Endothelial cell of umbilical vein (primary cell): Measurements from ENCODE around the gene ENGASE. TPM values are rescaled to one million over a fixed set of nuclear protein-coding genes. Genes with fewer than 3 reads are reported as not detected.

ENCODE experiments used
- BruUV-seq: library from RNA; stranded (reverse); fragments of 400-500 nt; replicated peaks from 2 replicates; lab custom pipeline; 2021; lab: Mats Ljungman, UMichigan
- CTCF ChIA-PET: fragments of 300-600, 350-600 bp; sonication (Branson Sonifier 250); formaldehyde crosslinking; loops from one replicate; lab custom pipeline; 2021; ENCODE audit warnings: antibody characterized with exemption, inconsistent platforms; lab: Charles Lee
- POLR2A ChIA-PET: fragments of 300-600, 350-600 bp; sonication (Branson Sonifier 250); formaldehyde crosslinking; loops from one replicate; lab custom pipeline; 2021; ENCODE audit warnings: antibody characterized with exemption, inconsistent platforms; lab: Charles Lee
- DNase-seq: peaks from one replicate; pipeline ENCODE4 v3.0.0-alpha.2; 2011; ENCODE audit warnings: low read depth, low spot score
- FAIRE-seq: peaks from 2 replicates; lab custom pipeline; 2011; peaks lifted over from hg19 to GRCh38; lab: Jason Lieb, UNC
- H2AFZ ChIP-seq: 2 replicates; pipeline ENCODE4 v1.6.0; 2012; ENCODE audit warnings: low read depth, low read length, control low read depth, inconsistent platforms
- H3K27ac ChIP-seq: 2 replicates; pipeline ENCODE4 v1.5.1; 2011; ENCODE audit warnings: low read depth, mild to moderate bottlenecking, control low read depth, low read length, moderate library complexity; ENCODE audit not compliant: insufficient read depth
- H3K27me3 ChIP-seq, 2 experiments: 2 replicates each; pipeline versions ENCODE4 v1.6.0 to v1.6.1; 2011; ENCODE audit warnings: low read length in 2 of 2, mixed read lengths in 1 of 2; ENCODE audit not compliant: control insufficient read depth in 2 of 2, insufficient read depth in 2 of 2
- H3K36me3 ChIP-seq, 2 experiments: 2 replicates in 1 of 2; 3 replicates in 1 of 2; pipeline ENCODE4 v1.5.1; 2011; ENCODE audit warnings: low read length in 2 of 2, mild to moderate bottlenecking in 1 of 2, moderate library complexity in 1 of 2; ENCODE audit not compliant: control insufficient read depth in 2 of 2, insufficient read depth in 2 of 2; ENCODE audit errors: extremely low read depth in 1 of 2
- H3K4me1 ChIP-seq: 3 replicates; pipeline ENCODE4 v1.5.1; 2011; ENCODE audit warnings: mild to moderate bottlenecking, low read length; ENCODE audit not compliant: control insufficient read depth, insufficient read depth; ENCODE audit errors: extremely low read depth
- H3K4me2 ChIP-seq: 2 replicates; pipeline ENCODE4 v1.6.1; 2011; ENCODE audit warnings: low read length, control low read depth, mixed read lengths; ENCODE audit not compliant: insufficient read depth
- H3K4me3 ChIP-seq, 3 experiments: fragments of 200-600 bp in 1 of 3; sonication (generic), shearing (Covaris generic) in 1 of 3; replicated peaks in 1 of 3; 2 replicates each; pipeline ENCODE4 v1.5.1; 2011 to 2016; ENCODE audit warnings: control low read depth in 3 of 3, low read length in 3 of 3, mild to moderate bottlenecking in 2 of 3, inconsistent platforms in 1 of 3, low read depth in 1 of 3, moderate library complexity in 1 of 3; ENCODE audit not compliant: insufficient read depth in 1 of 3
- H3K79me2 ChIP-seq: 2 replicates; pipeline ENCODE4 v1.6.0; 2012; ENCODE audit warnings: low read length, inconsistent platforms; ENCODE audit not compliant: control insufficient read depth, insufficient read depth
- H3K9ac ChIP-seq: replicated peaks from 2 replicates; pipeline ENCODE3; 2011; ENCODE audit warnings: low read length, control low read depth; ENCODE audit not compliant: insufficient read depth; ENCODE audit errors: extremely low read depth
- H3K9me1 ChIP-seq: replicated peaks from 3 replicates; pipeline ENCODE4 v1.6.0; 2011; ENCODE audit warnings: mild to moderate bottlenecking, low read length; ENCODE audit not compliant: control insufficient read depth, insufficient read depth; ENCODE audit errors: extremely low read depth
- H3K9me3 ChIP-seq: replicated peaks from 2 replicates; pipeline ENCODE4 v1.5.1; 2012; ENCODE audit warnings: low read length, inconsistent platforms; ENCODE audit not compliant: control insufficient read depth, insufficient read depth
- H4K20me1 ChIP-seq: replicated peaks from 2 replicates; pipeline ENCODE3; 2011; ENCODE audit warnings: mild to moderate bottlenecking, low read length; ENCODE audit not compliant: control insufficient read depth, insufficient read depth; ENCODE audit errors: extremely low read depth
- EZH2 ChIP-seq: IDR thresholded peaks from 2 replicates; pipeline ENCODE4 v1.6.1; 2012; ENCODE audit warnings: borderline replicate concordance, low read depth, mild to moderate bottlenecking, moderate library complexity, low read length, inconsistent platforms; ENCODE audit not compliant: severe bottlenecking
- FOS ChIP-seq: IDR thresholded peaks from 2 replicates; pipeline ENCODE4 v1.6.1; 2011; ENCODE audit warnings: mild to moderate bottlenecking, low read length, moderate library complexity, borderline replicate concordance; ENCODE audit not compliant: insufficient read depth
- GATA2 ChIP-seq: IDR thresholded peaks from 2 replicates; pipeline ENCODE4 v1.7.0; 2011; ENCODE audit warnings: low read depth, mild to moderate bottlenecking, moderate library complexity, mixed read lengths, low read length; ENCODE audit not compliant: insufficient read length, insufficient read depth
- JUN ChIP-seq: IDR thresholded peaks from 2 replicates; pipeline ENCODE4 v1.6.1; 2011; ENCODE audit warnings: borderline replicate concordance, low read depth; ENCODE audit not compliant: insufficient read length, insufficient read depth
- MAX ChIP-seq: IDR thresholded peaks from 2 replicates; pipeline ENCODE4 v1.6.1; 2011; ENCODE audit not compliant: insufficient read depth, insufficient read length
- MYC ChIP-seq: IDR thresholded peaks from one replicate; pipeline ENCODE4 v1.6.1; 2011; ENCODE audit warnings: mild to moderate bottlenecking, low read depth, low read length
- POLR2A ChIP-seq: IDR thresholded peaks from 2 replicates; pipeline ENCODE4 v1.6.1; 2012; ENCODE audit warnings: low read depth, mild to moderate bottlenecking, control low read depth, low read length
- POLR2AphosphoS5 ChIP-seq: IDR thresholded peaks from 2 replicates; pipeline ENCODE4 v1.6.1; 2012; ENCODE audit warnings: low read depth, mild to moderate bottlenecking, control low read depth, low read length, moderate library complexity; ENCODE audit not compliant: insufficient read depth
- dilution Hi-C: fragments of 300-500 bp; cut with MboI; formaldehyde crosslinking; loops from one replicate; pipeline ENCODE4 v1.15.0; 2019; ENCODE audit warnings: low sequenced_read_pairs; ENCODE audit not compliant: extremely low pct_ligation_motif_present
- intact Hi-C: fragments of 100-400 bp; cut with micrococcal nuclease; formaldehyde crosslinking; loops from one replicate; pipeline ENCODE4 v1.10.0; 2022
- polyA plus RNA-seq, 4 experiments: library from polyadenylated mRNA; depleted of rRNA in 3 of 4; stranded (reverse) in 3 of 4; unstranded in 1 of 4; fragments of >200 nt; gene quantifications; 2 replicates each; pipeline versions ENCODE4 v1.2.1 to v1.2.3, GENCODE V29; 2011 to 2012; ENCODE audit warnings: missing spikeins in 1 of 4
- total RNA-seq: library from RNA; stranded (reverse); gene quantifications from 2 replicates; pipeline ENCODE4 v1.2.3, GENCODE V29; 2021
- TF ChIP-seq, protein P1 (sequence below), 2 donors: IDR thresholded peaks; 1 replicate in 1 of 2; 2 replicates in 1 of 2; pipeline ENCODE4 v1.5.1; 2011; ENCODE audit warnings: low read length in 2 of 2, mild to moderate bottlenecking in 2 of 2, moderate library complexity in 2 of 2, control low read depth in 1 of 2, inconsistent platforms in 1 of 2, low read depth in 1 of 2; ENCODE audit not compliant: insufficient read depth in 1 of 2; ENCODE audit errors: extremely low read depth in 1 of 2

Gene ENGASE
- total and polyA plus RNA-seq, 2 donors (not counting 3 experiments of a cell fraction or from before 2014, with no cell fraction given), result 13.7 to 20.8 TPM

DNA sequence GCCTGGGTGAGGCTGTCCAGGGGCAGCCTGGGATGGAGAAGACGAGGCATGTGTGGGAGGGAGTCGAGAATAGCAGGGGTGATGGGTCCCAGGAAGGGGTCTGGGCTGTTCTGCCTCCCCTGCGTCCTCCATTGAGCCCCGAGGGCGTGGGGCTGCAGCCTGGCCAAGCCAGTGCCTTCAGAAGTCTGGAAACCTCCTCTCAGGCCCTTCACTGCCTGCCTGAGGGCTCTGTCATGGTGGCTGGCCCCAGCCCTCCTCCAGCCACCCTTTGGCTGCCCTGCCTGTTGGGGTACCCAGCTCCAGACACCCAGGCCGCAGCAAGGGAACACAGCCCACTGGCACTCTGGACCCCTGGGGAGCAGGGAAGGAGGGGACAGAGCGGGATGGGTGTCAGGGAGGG, 27.6 kb downstream of the ENGASE start:
- Histone ChIP-seq H3K4me3 (no peak overlapping the region), H3K4me1 (no peaks in the 10 kb centered on the region), H3K36me3 (no peaks in the 10 kb centered on the region), H3K9ac (no peak overlapping the region), H3K9me1 (no peaks in the 10 kb centered on the region), H3K79me2 (no peaks in the 10 kb centered on the region), H3K27ac (no peak overlapping the region), H3K9me3 (no peaks in the 10 kb centered on the region), H3K4me2 (no peak overlapping the region), H3K27me3 (peaks cover 5 to 10% of the 10 kb centered on the region in 2 experiments), H2AFZ (no peak overlapping the region), H4K20me1 (no peaks in the 10 kb centered on the region)
- no TSS peak for BruUV-seq
- POLR2A ChIA-PET, result no interaction called here
- no peak for FAIRE-seq
- dilution Hi-C loops, result no loop called here
- no peak for DNase-seq
- intact Hi-C loops, result no loop called here
- CTCF ChIA-PET, result interaction anchor here (1.1 kb wide), 1 partner anchor 289 kb away, joined by 3 read pairs; no protein-coding TSS in a partner anchor
- no peak for TF ChIP-seq GATA2
- TF ChIP-seq FOS, result no peak
- no peak for TF ChIP-seq POLR2A
- no peak for TF ChIP-seq POLR2AphosphoS5

GRCh38 chr17:79104898-79105600, 30.4 kb downstream of the ENGASE start:
- no peak overlapping the region for H2AFZ ChIP-seq
- DNase-seq (no peak), FAIRE-seq (no peak)
- H4K20me1 ChIP-seq, result no peaks in the 10 kb centered on the region
- TF ChIP-seq JUN (no peak), FOS (no peak), POLR2AphosphoS5 (no peak), MAX (no peak), EZH2 (no peak), MYC (no peak)
- TF ChIP-seq, protein P1, sequence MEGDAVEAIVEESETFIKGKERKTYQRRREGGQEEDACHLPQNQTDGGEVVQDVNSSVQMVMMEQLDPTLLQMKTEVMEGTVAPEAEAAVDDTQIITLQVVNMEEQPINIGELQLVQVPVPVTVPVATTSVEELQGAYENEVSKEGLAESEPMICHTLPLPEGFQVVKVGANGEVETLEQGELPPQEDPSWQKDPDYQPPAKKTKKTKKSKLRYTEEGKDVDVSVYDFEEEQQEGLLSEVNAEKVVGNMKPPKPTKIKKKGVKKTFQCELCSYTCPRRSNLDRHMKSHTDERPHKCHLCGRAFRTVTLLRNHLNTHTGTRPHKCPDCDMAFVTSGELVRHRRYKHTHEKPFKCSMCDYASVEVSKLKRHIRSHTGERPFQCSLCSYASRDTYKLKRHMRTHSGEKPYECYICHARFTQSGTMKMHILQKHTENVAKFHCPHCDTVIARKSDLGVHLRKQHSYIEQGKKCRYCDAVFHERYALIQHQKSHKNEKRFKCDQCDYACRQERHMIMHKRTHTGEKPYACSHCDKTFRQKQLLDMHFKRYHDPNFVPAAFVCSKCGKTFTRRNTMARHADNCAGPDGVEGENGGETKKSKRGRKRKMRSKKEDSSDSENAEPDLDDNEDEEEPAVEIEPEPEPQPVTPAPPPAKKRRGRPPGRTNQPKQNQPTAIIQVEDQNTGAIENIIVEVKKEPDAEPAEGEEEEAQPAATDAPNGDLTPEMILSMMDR (IDR thresholded peaks at IDR 0.05; ENCODE audit: extremely low read depth in 1 of 2, insufficient read depth in 1 of 2, low read depth in 1 of 2, low read length in 2 of 2), result no peak
- no peak overlapping the region for H3K4me3 ChIP-seq
- no peak overlapping the region for H3K4me2 ChIP-seq
- CTCF ChIA-PET, result interaction anchor here (1.5 to 3.0 kb wide), 3 partner anchors 16 to 288 kb away, joined by 4 to 14 read pairs (median 7); no protein-coding TSS in a partner anchor
- intact Hi-C loops, result no loop called here
- no peaks in the 10 kb centered on the region for H3K9me3 ChIP-seq
- BruUV-seq, result no TSS peak
- H3K4me1 ChIP-seq, result no peaks in the 10 kb centered on the region
- no peaks in the 10 kb centered on the region for H3K9me1 ChIP-seq
- no peak overlapping the region for H3K27ac ChIP-seq
- POLR2A ChIA-PET, result no interaction called here
- H3K79me2 ChIP-seq, result no peaks in the 10 kb centered on the region
- no peaks in the 10 kb centered on the region for H3K27me3 ChIP-seq
- H3K36me3 ChIP-seq, result no peaks in the 10 kb centered on the region
- dilution Hi-C loops, result no loop called here
- no peak overlapping the region for H3K9ac ChIP-seq
